Amygdala (tissue), 56 donors: Measurements from ENCODE around the gene RUNX1.
"Not testable (repeated sequence)": the region's sequence is repeated elsewhere in the genome, so short reads cannot be mapped to it uniquely, and the experiment has no call there.

Source experiments
- DNase-seq, 56 donors: peaks; one replicate each; lab custom pipeline; 2025; lab: John Stamatoyannopoulos, UW

RUNX1 gene

DNA sequence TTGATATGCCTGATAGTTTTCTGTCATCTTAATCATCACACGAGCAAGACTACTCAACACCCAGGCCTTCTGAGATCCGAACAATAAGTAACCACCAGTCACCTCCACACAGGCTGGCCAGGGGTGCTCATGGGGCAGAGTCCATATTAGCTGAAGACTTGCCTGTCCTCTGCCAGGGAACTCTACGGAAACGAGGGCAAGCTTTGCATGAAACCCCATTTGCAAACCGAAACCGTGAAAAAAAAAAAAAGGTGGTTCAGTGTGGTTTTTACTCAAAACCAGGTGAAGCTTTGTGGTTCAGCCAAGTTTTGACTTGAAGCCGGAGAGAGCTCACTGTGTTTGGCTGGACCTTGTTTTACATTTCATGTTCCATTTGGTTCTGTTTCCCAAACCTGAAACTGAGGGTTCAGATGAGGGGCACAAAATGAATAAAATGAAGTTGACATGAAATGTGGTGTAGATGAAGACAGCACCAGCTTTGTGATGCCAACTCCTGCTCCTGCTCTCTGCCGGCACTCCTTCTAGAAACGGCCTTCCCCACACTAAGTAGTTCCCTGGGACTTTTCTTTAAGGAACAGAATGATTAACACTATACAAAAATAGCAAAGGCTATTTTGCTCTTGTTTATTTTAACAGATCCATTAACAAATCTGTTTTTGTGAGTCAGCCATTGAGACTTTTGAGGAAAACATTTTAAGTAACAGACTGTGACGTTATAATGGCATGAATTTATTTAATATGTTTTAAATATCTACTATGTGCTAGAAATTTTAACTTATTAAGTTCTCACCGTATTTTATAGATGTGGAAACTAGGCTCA, 74.7 kb downstream of the RUNX1 start:
- DNase-seq: no peak

DNA sequence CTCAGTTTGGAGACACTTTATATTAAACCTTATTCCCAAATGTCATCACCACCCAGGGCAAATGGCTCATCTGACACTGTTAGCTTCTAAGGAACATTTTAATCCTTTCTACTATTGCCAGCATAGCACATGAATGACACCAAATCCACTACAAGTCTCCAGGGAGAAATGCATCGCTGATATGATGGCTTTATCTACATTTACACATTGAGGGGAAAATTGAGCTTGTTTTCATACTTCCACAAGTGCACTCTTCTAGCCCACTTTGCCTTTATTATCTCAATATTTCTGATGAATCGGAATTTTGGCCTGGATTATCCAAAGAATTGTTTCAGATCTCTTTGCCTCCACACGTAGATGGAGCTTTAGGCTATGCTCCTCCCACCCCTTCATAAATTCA, 75.4 kb downstream of the RUNX1 start:
- no peak for DNase-seq

DNA sequence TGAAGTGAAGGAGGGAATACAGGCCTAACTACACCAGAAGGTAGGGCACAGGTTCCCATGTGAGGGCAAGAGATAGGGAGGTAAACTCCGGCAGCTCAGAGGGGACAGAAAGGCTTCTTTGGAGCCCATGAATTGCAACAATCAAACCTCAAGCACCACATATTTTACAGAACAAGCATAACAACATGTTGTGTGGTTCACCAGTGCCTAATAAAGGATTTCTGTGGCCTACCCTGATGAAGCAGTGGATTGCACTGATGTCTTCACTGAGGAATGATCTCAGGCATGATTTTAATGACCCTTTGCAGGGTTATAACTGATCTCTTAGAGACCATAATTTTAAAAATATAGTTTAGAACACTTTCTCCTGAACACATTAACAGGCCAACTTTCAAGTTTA, 77.4 kb downstream of the RUNX1 start:
- no peak for DNase-seq

DNA sequence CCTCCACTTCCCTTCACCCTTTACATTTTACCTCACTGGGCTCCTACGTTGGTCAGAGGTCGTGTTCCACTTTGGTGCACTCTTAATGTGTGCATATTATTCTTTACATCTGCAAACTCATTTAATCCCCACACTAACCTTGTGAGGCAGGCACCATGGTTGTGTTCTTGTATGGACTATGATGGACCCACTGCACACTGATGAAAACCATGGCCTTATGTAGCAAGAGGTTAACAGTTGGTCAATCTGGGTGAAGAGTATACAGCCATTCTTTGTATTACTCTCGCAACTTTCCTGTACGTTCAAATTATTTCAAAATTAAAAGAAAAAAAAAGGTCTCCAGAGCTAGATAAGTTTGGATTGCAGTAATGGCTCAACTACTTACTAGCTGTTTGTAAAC, 78.5 kb downstream of the RUNX1 start:
- DNase-seq: no peak

DNA sequence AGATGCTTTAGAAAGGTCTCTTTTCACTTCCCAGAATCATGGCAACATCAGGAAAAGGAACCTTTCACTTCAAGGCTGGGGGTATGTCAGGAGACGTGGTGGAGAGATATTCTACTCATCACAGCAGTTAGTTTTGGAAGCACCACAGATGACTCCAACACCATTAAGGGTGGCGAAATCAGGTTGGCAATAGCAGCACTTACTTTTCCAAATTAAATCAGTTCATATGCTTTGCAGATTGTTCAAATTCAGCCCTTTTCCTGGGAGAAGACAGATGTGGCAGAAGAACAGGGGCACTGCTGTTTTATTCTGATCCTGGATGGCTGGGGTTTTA, 79.0 kb downstream of the RUNX1 start:
- no peak for DNase-seq

DNA sequence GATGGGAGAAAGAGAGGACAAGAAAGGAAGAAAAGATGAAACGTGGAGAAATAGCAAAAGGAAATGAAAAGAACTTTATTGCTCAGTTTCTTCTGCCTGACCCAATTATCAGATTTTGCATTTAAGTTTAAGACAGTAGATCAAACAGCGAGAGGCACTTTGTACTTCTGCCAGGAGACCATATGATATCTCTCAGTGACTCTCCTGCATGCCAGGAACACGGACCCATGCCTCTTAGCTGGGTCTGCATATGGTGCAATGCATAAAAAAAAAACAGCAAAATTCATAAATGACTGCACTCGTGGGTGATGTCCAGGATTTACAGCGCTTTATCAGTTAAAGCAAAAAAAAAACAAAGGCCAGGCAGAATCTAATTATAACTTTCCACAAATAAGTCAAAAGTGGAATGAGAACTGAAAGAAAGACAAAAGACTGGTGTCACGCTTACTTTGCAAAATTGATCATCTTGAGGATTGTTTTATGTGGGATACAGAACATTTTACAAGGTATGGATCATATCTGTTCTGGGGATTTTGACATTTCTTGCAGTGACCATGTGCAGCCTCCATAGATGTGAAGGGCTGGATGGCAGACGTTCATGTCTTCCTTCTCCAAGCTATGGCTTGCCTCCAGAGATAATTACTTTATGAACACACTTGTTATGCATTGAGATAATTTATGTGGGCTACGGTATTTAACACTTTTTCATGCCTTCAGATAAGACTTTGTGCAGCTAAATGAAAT, 79.5 kb downstream of the RUNX1 start:
- no peak for DNase-seq

DNA sequence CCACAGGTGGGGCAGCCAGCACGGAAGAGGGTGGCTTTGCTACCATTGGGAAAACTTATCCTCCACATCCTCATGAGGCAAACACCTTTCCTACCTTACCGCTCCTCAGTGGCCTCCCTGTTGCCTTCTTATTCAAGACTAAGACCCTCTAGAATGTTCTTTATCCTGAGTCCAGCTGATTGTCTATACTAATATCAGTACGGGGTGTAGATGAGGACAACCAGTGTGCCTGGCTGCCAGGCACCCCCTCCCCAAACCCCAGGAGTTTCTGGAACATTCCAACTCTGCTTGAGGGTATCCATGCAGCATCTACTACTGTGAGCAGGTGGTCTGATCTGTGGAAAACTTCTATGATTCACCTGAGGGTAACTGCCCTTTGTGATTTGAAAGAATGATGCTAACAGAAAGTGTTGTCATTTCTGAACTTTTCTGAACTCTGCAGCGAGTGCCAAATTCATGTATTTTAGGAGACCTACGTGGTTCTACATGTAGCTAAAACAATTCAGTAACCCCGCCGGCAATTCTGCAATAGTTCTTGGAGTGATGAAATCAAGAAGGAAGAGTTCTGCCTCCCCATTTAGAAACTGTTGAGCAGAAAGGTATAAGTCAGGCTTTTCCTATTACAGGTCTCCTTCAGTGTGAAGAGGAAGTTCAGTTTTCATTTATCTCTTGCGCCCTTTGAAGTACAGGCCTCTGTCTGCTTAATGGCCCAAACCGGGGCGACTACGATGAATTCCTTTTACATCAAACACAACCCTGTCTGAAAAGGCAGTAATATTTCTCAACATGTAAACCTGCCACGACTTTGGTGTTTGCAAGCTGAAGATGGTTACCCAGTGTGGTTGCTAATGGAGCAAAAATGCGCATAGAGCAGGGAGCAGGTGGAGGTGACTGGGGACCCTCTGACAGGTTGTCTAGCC, 80.4 kb downstream of the RUNX1 start:
- no peak for DNase-seq

DNA sequence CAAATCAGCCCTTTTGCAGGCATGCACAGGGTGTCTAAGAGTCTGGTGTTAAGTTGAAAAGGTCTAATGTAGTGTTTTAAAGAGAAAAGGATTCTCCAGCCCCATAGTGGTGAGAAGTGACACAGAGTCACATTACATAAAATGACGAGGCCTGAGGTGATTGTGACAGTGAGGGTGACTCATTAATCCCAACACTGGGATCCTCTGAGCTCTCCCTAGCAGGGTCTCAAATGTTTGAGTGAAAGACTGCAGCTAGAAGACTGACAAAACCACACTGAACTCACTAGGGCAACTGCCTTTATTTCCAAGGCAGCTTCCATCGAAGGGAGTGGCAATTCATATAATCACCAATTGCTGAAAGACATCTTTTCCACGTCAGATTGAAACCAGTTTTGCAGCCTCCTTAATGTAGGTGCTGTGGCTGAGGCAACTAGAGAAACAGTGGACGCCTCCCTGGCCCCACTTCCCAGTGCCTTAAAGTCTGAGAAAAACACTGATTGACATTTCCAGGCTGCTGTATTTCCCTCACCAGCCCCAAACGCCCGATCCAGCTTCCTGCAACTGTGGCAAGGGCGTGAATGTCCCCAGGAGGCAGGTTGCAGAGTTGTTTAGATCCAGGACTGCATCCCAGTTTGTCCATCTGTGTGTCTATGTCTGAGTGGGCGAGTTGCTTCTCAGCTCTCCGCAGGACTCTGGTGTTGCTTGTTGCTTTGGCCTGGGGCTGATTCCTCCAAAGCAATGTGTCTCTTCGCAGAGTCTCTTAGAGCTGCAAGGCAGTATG, 81.4 kb downstream of the RUNX1 start:
- DNase-seq: no peak

DNA sequence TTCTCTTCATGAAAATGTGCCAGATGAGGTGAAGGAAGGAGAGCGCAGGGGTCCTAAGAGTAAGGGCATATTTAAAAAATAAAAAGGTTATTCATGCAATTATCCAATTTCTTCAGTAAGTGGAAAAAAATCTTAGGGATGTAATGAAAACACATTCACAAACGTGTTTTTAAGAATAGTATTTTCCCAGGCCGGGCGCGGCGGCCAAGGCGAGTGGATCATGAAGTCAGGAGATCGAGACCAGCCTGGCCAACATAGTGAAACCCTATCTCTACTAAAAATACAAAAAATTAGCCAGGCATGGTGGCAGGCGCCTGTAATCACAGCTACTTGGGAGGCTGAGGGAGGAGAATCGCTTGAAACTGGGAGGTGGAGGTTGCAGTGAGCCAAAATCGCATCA, 82.2 kb downstream of the RUNX1 start:
- DNase-seq: not testable (repeated sequence)

DNA sequence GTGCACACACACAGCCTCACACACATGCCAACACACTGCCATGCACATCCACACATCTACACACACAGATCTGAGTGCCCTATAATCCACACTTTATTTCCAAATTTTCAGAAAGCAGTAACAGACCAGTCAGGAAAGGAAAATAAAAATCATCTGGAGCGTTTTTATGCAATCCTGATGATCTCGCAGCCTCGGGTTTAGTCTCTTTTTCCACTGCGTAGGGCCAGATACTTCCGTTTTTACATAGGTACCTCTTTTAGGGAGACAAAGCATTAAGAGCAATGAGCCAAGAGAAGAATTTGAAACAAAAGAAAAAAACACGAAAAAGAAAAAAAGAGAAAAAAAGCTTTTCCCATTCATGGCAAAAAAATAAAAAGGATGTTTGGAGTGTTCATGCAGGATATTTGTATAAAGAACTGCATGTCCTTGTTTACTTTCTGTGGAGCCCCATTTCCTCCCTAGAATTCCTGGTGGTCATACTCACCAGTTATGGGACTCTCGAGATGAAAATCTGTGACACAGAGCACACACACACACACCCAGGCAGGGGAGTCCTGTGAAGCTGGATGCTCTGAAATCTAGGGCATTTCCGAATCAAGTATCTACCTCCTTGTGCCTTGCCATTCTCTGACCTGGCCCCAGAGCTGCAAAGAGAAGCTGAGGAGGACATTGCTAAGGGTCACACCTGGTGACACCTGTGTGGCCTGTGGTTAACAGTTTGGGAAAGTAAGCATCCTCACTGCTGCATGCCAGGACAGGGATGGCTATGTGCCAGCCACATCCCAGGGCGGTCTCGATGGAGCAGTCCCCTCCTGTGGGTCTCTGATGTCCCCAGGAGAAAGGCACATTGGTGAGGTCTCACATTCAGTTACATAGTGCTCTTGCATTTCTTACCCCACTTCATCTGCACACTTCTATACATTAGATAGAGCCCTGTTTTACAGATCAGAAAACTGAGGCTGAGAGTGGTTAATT, 83.6 kb downstream of the RUNX1 start:
- DNase-seq: no peak

DNA sequence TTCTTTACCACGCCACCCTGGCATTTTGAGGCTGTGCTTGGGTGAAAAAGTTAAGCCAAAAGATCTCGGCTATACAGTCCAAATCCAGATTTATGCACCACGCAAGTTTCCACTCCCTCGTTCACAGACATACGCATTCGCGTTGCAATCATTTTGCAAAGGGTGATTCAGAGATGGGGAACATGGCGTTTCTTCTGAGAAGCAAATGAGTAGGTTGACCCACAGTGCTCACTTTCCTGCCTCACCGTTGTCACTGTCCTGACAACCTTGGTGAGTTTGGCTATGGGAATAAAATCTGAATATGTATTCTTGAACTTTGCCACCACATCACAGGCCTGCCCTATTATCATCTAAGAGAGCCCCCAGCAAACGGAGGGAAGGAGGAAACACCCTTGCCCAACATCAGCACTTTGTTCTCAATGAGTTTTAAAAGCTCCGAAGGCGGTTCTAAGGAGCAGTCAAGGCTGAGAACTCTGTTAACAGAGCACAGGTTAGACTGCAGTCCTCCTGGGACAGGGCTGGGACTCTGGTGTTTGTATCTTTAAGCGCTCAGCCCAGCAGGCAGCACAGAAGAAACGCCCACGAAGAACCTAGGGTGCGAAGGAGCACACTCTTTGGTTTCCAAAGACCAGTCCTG, 86.4 kb downstream of the RUNX1 start:
- DNase-seq: no peak

DNA sequence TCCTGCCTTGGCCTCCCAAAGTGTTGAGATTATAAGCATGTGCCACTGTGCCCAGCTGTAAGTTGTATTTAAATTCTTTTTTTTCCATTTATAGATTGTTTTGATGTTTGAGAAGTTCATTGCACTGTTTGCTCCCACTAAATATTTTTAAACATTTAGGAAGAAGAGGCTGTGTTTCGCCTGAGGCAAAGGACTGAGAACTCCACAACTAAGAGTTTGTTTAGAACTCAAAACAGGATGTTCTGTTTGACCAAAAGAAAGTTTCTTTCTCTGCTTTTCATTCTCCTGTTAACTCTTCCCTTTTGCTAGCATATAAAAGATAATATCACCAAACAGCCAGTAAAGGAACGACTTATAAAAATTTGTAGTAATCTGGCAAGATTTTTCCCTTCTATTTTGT, 87.0 kb downstream of the RUNX1 start:
- no peak for DNase-seq

DNA sequence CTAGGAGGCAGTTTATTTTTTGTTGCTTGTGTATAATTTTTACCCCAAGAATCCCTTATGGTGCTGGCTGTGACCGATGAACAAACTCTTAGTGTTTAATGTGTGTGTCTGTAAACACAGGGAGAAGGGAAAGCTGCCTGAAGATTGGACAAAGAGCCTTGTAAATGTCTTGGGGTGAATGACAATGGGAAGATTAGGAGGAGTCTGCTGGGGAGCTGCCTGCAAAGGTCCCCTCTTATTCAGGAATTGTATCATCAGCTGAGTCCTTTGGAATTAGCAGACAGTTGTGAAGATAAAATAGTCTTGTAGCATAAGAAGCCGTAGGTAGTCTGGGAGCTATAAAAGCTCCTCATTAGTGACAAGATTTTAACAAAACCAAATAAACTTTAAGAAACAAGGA, 88.4 kb downstream of the RUNX1 start:
- no peak for DNase-seq

DNA sequence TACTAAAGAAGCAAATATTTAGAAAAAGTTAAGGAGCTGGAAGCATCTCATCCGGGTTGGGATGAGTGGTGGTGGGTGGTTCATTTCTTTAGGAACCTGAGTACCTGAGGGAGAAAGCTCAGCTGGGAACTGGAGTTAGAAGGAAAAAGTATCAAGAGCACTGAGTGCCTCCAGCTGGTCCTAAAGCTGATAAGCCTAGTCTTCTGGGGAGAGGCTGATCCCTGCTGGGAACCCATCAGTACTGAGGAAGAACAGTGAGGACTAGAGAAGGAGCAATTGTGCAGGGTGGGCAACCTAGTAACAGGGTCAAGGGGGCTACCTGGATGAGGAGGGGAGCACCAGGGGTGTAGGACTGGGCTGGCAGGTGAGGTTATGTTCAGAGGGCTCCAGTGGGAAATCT, 89.5 kb downstream of the RUNX1 start:
- DNase-seq: no peak

DNA sequence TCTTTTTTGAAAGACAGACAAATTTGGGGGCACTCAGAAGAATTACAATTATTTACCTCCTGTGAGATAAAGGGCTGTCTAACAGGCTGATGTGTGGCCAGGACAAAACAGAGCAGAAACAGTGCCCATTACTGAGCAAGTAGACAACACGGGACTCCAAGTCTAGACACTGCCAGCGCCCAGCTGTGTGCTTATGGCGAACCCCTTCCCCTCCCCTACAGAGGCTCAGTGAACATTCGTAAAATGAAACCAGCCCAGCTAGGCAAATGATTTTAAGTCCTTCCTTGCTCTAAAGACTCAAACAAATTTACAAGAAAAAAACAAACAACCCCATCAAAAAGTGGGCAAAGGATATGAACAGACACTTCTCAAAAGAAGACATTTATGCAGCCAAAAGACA, 91.1 kb downstream of the RUNX1 start:
- no peak for DNase-seq

DNA sequence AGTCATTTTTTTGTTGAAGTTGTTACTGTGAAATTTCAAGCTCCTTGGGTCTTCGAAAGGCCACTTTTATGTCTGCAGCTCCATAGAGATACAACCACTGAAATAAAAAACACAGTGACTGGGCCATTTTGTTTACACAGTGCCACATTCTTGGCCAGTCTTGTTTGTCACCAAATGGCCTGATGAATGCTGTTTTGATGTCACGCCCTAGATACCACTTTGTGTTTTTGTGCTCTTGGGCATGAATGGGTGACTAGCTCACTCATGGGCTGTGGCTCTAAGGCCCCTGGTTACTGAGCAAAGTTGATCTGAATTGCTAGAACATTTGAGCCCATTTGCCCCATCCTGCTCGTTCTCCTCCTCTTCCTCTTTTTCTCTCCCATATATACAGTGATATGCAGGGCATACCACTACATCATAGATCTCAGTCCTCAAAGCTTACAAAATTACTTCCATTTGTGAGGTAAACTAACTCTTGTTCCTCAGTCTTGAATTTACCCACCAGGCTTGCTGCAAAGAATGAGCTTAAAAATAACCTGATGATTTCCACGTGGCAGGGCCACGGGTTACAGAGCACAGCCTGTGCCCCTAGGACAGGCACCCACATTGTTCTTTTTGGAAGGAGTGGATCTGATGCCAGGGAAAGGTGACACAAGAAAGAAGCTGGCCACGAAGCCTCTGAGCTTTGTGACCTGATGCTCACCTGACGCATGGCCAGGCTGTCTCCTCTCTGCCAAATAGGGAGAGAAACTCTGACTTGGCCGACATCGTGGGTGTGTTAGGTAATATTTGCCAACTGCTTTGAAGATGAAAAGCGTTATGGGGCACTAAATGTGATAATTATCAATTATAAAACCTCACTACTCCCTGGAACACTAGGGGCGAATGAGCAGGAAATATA, 92.4 kb downstream of the RUNX1 start:
- no peak for DNase-seq

DNA sequence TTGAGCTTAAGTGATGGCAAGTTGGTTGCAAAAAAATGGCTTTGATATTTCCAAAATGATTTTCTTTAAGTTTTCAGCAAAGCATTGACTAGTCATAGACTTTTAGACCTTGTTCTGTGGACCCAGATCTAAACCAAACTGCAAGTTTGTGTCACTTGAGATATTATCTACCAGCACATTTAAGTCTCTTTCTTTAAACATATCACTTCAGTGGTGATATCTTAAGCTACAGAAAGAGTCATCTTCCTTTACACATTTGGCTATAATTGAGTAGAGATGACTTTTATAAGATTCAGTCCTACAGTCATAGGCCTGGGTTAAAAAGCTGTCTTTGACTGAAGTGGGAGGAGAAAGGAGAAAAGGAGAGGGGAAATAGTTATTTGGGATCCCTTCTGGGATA, 95.2 kb downstream of the RUNX1 start:
- no peak for DNase-seq

DNA sequence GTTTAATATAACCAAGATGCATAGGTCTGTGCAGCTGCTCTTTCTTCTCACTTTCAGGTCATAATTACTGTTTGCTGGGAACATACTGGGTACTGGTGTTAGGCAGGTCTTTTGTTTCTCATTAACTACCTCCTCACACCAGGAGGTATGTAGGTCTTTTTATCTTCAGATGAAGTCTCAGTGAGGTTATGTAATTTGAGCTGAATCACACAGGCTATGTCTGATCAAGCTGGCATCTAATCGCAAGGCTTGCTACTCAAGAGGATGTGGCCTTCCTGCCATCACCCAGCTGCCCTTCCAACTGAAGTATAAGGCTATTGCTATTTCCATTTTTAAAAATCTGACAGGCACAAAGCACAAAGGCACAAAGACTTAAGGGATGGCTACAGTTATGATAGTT, 96.4 kb downstream of the RUNX1 start:
- no peak for DNase-seq
